HL-60 (cell line): ENCODE results near the gene ADAMTS8.

Experiments used
- CTCF ChIP-seq: IDR thresholded peaks from one replicate; pipeline ENCODE4 v1.5.1; 2011; ENCODE audit warnings: low read length, control low read depth, inconsistent platforms; ENCODE audit not compliant: insufficient read depth
- GABPA ChIP-seq: IDR thresholded peaks from 2 replicates; pipeline ENCODE4 v1.6.1; 2012; ENCODE audit warnings: low read depth
- REST ChIP-seq: IDR thresholded peaks from 2 replicates; pipeline ENCODE4 v1.6.1; 2012; ENCODE audit warnings: low read depth; ENCODE audit not compliant: insufficient replicate concordance
- SPI1 ChIP-seq: IDR thresholded peaks from 2 replicates; pipeline ENCODE4 v1.6.1; 2012; ENCODE audit warnings: low read depth, mild to moderate bottlenecking, borderline replicate concordance

GRCh38 chr11:130394615-130395014, 33.8 kb downstream of the ADAMTS8 start:
- TF ChIP-seq CTCF (no peak), GABPA (no peak), SPI1 (no peak), REST (no peak)
